GM12801 (cell line): Measurements from ENCODE around the gene SSTR4.

ENCODE experiments used
- CTCF ChIP-seq: IDR thresholded peaks from one replicate; pipeline ENCODE4 v1.5.1; 2011; ENCODE audit warnings: control low read depth; ENCODE audit not compliant: insufficient read length; ENCODE audit errors: extremely low read depth

SSTR4 gene

DNA sequence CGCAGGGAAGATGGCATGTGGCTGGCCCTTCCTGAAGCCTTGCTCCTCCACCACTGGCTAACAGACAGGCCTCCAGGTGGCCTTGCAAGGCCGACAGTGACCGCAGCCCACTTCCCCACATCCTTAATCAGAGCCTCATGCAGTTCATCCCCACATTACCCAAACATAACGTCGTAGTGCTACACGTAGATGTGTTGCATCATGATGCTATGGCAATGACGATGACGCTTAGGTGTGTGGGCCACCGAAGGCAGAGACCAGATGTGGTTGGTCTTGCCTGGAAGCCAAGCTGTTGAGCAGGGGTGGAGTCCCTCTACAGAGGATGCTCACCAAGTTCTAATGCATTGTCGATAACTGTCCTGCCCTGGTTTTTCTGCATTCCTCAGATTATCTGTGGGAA lies 45.4 kb downstream of the SSTR4 start:
- TF ChIP-seq CTCF = no peak

DNA sequence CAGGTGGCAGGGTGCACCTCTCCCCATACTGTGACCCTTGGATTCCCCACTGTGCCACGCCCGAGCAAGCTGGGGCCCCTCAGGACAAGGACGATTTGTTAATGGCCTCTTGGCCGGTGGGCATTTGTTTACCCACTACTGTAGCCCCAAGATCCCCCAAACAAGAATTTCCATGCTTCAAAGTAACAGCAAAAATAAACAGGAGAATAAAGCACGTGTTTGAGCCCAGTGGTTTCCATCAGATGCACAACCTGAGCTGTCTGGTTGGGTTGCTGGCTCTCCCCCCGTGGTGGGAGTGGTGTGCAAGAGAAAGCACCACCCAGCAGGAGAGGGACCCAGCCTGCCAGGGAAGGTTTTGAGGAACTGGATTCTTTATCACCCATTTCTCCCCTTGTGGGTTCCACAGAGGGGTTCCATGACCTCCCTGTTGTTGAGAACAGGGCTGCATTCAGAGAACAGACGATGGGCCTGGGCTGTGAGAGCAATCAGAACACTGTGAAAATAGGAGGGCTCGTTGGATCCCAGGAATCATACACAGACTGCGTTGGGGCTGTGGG lies 46.2 kb downstream of the SSTR4 start:
- no peak for TF ChIP-seq CTCF

DNA sequence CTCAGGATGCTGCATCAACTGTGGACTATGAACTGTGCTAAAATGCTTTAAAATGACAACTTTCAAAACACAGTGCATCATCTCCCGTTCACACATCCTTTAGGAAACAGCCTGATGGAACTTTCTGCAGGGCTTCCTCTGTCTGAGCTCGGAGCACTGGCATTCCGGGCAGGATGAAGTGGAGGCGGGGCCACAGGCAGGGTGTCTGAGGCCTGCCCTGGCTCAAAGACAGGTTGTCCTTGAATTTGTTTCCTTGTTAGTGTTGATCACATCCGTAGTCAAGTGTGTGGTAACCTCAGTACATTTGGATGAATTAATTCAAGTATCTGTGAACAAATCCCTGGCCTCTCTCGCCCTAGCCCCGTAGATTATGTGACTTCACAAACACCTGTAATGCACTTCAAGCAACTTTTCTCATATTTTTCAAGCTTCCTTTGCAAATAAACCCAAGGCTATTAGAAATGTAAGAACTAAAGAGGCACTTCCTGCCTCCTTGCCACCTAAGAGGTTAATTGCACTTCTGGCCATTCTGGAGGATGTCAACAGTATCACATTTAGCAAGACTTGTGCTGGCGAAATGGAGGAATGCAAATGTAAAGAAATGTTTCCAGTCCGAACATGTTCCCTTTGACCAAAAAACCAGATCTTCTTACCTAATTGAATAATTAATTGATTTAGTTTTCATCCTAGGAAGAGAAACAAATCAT lies 47.9 kb downstream of the SSTR4 start:
- no peak for TF ChIP-seq CTCF

GRCh38 chr20:23083553-23084220 lies 48.6 kb downstream of the SSTR4 start:
- TF ChIP-seq CTCF = no peak

DNA sequence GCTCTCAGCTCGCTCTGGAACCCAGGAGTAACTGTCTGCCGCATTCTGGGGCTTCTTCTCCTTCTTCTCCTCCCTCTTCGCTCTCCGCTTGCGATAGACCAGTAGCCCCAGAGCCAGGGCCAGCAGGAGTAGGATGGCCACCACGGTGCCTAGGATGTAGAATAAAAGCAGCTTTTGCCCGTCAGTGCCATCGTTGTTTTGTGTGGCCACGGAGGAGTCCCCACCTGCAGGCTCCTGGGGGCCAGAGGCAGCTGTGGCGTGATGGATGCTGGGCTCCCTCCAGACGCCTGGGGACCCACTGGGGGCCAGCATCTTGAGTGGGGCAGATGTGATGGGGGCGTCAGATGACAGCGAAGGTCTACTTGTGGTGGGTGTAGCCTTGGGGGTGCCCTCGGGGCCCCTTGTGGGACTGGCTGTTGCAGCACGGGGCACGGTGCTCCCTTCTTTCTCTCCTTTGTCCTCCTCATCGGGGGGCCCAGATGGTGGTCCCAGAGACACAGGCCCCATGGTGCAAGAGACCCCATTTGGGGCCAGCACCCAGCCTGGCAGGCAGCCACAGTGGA lies 49.3 kb downstream of the SSTR4 start:
- TF ChIP-seq CTCF = no peak

- no peak for TF ChIP-seq CTCF
These were observed 49.8 kb downstream of the SSTR4 start for GRCh38 chr20:23084845-23085365.

DNA sequence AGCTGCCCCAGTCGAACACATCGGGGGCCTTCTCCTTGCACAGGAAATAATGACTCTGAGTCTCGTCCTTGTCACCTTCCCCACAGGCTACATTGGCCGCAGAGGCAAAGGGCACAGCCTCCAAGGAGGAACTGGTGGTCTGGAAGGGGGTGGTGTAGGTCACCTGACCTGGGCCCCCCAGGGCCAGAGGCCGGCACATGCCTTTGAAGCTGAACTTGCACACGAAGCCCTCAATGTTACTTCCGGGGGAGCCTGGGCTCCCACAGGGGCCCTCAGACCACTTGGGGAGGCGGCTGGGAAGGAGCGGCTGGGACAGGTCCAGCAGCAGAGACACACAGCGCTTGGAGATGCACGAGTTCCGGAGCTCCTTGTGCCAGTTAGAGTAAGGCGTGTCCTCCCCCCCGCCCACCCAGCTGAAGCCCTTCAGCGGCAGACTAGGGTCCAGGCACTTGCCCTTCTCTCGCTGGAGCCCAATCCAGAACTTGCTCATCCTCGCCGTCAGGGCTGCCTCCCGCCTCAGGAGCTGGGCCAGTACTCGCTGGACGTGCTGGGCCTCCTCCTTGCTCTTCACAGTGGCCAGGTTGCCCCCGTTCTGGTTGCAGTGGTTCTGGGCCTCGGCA lies 50.4 kb downstream of the SSTR4 start:
- TF ChIP-seq CTCF = no peak
